Stimulated activated CD4-positive, alpha-beta T cell treated with anti-CD3 and anti-CD28 coated beads, TNF-alpha, amount 100 ng/mL, for 24 hours (primary cell): ENCODE results near the gene ADIPOQ.
"Not testable (repeated sequence)": the region's sequence is repeated elsewhere in the genome, so short reads cannot be mapped to it uniquely, and the experiment has no call there.

ENCODE experiments used
- DNase-seq, 3 experiments: peaks; one replicate each; pipeline ENCODE4 v3.0.0-alpha.2; 2020; ENCODE audit warnings: low read depth in 3 of 3

ADIPOQ gene

DNA sequence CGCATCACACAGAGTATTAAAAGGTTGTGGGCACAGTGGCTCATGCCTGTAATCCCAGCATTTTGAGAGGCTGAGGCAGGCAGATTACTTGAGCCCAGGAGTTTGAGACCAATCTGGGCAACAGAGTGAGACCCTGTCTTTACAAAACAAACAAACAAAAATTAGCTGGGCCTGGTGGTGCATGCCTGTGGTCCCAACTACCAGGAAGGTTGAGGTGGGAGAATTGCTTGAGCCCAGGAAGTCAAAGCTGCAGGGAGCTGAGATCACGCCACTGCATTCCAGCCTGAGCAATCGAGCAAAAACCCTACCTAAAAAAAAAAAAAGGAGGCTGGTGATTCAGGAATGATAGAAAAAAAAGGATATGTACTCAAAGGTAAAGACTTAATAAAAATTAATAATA lies 59.6 kb downstream of the ADIPOQ start:
- no peak for DNase-seq

DNA sequence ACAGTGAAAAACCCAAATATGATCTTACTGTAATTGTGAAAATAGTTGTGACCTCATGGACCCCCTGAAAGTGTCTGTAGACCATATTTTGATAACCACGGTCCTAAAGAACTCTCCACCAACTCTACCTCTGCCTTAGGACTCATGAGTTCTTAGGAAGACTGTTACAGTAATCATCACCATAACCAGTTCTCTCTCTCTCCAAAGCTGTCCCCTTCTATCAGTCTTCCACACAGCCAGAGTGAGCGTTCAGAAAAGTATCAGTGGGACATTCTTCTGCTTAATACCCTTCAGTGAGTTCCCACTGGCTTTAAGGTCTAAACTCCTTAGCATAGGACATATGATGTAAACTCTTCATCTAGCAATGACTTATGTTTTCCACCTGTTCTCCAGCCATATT lies 60.2 kb downstream of the ADIPOQ start:
- DNase-seq: no peak

DNA sequence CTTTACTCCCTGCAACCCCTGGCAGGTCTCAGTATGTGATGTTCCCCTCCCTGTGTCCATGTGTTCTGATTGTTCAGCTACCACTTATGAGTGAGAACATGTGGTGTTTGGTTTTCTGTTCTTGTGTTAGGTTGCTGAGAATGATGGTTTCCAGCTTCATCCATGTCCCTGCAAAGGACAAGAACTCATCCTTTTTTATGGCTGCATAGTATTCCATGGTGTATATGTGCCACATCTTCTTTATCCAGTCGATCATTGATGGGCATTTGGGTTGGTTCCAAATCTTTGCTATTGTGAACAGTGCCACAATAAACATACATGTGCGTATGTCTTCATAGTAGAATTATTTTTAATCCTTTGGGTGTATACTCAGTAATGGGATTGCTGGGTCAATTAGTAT lies 61.2 kb downstream of the ADIPOQ start:
- not testable (repeated sequence) for DNase-seq

DNA sequence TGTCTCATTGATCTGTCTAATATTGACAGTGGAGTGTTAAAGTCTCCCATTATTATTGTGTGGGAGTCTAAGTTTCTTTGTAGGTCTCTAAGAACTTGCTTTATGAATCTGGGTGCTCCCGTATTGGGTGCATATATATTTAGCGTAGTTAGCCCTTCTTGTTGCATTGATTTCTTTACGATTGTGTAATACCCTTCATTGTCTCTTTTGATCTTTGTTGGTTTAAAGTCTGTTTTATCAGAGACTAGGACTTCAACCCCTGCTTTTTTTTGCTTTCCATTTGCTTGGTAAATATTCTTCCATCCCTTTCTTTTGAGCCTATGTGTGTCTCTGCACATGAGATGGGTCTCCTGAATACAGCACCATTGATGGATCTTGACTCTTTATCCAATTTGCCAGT lies 64.6 kb downstream of the ADIPOQ start:
- not testable (repeated sequence) for DNase-seq
